GM12878 (cell line): ENCODE data around the gene CASP6. TPM values are rescaled to one million over a fixed set of nuclear protein-coding genes. Genes with fewer than 3 reads are reported as not detected.

ENCODE experiments used
- ATF3 ChIP-seq: IDR thresholded peaks from 2 replicates; pipeline ENCODE4 v1.6.1; 2011; ENCODE audit warnings: low read depth, mild to moderate bottlenecking, low read length, moderate library complexity, borderline replicate concordance; ENCODE audit errors: extremely low read depth
- BRCA1 ChIP-seq: IDR thresholded peaks from 2 replicates; pipeline ENCODE4 v1.6.1; 2011; ENCODE audit warnings: low read depth, low read length, improper control_type of control experiment
- EP300 ChIP-seq, 2 experiments: fragments of 150-350 bp in 1 of 2; IDR thresholded peaks; 2 replicates each; pipeline ENCODE4 v1.6.1; 2011 to 2012; ENCODE audit warnings: low read depth in 2 of 2, low read length in 2 of 2, borderline replicate concordance in 1 of 2, improper control_type of control experiment in 1 of 2, inconsistent platforms in 1 of 2; ENCODE audit not compliant: control insufficient read depth in 1 of 2
- MEF2B ChIP-seq: fragments of 450-650 bp; IDR thresholded peaks from 2 replicates; pipeline ENCODE4 v1.6.1; 2018; ENCODE audit warnings: mild to moderate bottlenecking, moderate library complexity; ENCODE audit not compliant: partially characterized antibody, poor library complexity, severe bottlenecking
- NBN ChIP-seq: fragments of 450-650 bp; IDR thresholded peaks from 2 replicates; pipeline ENCODE4 v1.6.1; 2016
- POLR2AphosphoS2 ChIP-seq: IDR thresholded peaks from 2 replicates; pipeline ENCODE4 v1.6.1; 2011; ENCODE audit warnings: low read depth, mild to moderate bottlenecking, low read length, improper control_type of control experiment, moderate library complexity
- SRF ChIP-seq, 2 experiments: IDR thresholded peaks; 2 replicates each; pipeline ENCODE4 v1.6.1; 2011; ENCODE audit warnings: low read depth in 2 of 2, low read length in 2 of 2, mild to moderate bottlenecking in 1 of 2, moderate library complexity in 1 of 2
- YY1 ChIP-seq: IDR thresholded peaks from 2 replicates; pipeline ENCODE4 v1.6.1; 2011; ENCODE audit warnings: low read depth, mild to moderate bottlenecking, low read length
- ZNF24 ChIP-seq: fragments of 450-650 bp; IDR thresholded peaks from 2 replicates; pipeline ENCODE4 v1.6.1; 2017; ENCODE audit warnings: antibody characterized with exemption, mild to moderate bottlenecking
- ZSCAN29 ChIP-seq: fragments of 450-650 bp; IDR thresholded peaks from 2 replicates; pipeline ENCODE4 v1.6.1; 2017; ENCODE audit warnings: mild to moderate bottlenecking, moderate library complexity
- polyA plus RNA-seq, 11 experiments: library from polyadenylated mRNA; depleted of rRNA in 4 of 11; unstranded in 6 of 11; stranded (reverse) in 5 of 11; fragments of >200 nt; fragmentation: Nextera tagmentation in 4 of 11; fragmentation: Illumina TruSeq in 1 of 11; extraction: Ambion mirVana in 4 of 11; extraction: Trizol in 1 of 11; gene quantifications; 1 replicate in 1 of 11; 2 replicates in 10 of 11; pipeline versions ENCODE4 v1.2.1 to v1.2.3, GENCODE V29; 2011 to 2016; ENCODE audit warnings: inconsistent platforms in 2 of 11, missing spikeins in 2 of 11, low read depth in 1 of 11
- total RNA-seq, 4 experiments: library from RNA; depleted of rRNA in 3 of 4; stranded (reverse); fragments of >200 nt in 3 of 4; fragmentation: Illumina TruSeq in 1 of 4; extraction: Trizol in 1 of 4; gene quantifications; 2 replicates each; pipeline versions ENCODE4 v1.2.1 to v1.2.3, GENCODE V29; 2013 to 2021
- TF ChIP-seq, protein P1 (sequence below): IDR thresholded peaks from 2 replicates; pipeline ENCODE4 v1.6.1; 2012; ENCODE audit warnings: low read depth, low read length, improper control_type of control experiment
- TF ChIP-seq, protein P2 (sequence below): IDR thresholded peaks from 2 replicates; pipeline ENCODE4 v1.6.1; 2012; ENCODE audit warnings: low read length, inconsistent platforms
- TF ChIP-seq, protein P3 (sequence below): fragments of 450-650 bp; formaldehyde crosslinking; IDR thresholded peaks from 2 replicates; pipeline ENCODE4 v1.5.0; 2022; ENCODE audit warnings: mild to moderate bottlenecking, missing genetic modification characterization

CASP6 gene
- total and polyA plus RNA-seq, 10 of the 15 experiments (the other 5 are each of a cell fraction or from before 2014, with no cell fraction given), result 20.0 to 66.8 (median 30.8) TPM

DNA sequence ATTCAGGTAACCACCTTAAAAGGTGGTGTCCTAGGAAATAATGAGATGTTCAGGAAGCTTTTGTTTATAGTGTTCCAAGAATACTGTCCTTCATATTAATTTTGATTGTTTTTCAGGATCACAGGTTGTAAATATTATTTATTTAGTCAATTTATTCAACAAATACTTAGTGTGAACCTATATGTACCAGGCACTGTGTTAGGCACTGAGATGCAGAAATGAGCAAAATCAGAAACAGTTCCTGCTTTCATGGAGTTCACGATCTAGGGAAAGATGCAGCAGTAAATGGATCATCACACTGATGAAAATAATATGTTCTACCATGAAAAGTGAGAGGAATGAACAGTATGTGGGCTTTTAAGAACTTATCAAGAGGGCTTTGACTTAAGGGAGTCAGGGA is 44.9 kb upstream of the CASP6 start (continued):
- no peak for TF ChIP-seq ATF3
- TF ChIP-seq BRCA1, result no peak
- TF ChIP-seq ZSCAN29, result no peak
- no peak for TF ChIP-seq SRF (IDR thresholded peaks at IDR 0.05; ENCODE audit: low read depth in 2 of 2, low read length in 2 of 2)
- no peak for TF ChIP-seq EP300 (IDR thresholded peaks at IDR 0.05; ENCODE audit: borderline replicate concordance in 1 of 2, control insufficient read depth in 1 of 2, low read depth in 2 of 2, low read length in 2 of 2)
- TF ChIP-seq, protein P1, sequence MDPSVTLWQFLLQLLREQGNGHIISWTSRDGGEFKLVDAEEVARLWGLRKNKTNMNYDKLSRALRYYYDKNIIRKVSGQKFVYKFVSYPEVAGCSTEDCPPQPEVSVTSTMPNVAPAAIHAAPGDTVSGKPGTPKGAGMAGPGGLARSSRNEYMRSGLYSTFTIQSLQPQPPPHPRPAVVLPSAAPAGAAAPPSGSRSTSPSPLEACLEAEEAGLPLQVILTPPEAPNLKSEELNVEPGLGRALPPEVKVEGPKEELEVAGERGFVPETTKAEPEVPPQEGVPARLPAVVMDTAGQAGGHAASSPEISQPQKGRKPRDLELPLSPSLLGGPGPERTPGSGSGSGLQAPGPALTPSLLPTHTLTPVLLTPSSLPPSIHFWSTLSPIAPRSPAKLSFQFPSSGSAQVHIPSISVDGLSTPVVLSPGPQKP, result no peak
- no peak for TF ChIP-seq ZNF24
- TF ChIP-seq NBN, result no peak
- TF ChIP-seq, protein P2, sequence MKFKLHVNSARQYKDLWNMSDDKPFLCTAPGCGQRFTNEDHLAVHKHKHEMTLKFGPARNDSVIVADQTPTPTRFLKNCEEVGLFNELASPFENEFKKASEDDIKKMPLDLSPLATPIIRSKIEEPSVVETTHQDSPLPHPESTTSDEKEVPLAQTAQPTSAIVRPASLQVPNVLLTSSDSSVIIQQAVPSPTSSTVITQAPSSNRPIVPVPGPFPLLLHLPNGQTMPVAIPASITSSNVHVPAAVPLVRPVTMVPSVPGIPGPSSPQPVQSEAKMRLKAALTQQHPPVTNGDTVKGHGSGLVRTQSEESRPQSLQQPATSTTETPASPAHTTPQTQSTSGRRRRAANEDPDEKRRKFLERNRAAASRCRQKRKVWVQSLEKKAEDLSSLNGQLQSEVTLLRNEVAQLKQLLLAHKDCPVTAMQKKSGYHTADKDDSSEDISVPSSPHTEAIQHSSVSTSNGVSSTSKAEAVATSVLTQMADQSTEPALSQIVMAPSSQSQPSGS, result no peak
- no peak for TF ChIP-seq MEF2B
- TF ChIP-seq POLR2AphosphoS2, result no peak
- TF ChIP-seq YY1, result no peak
- TF ChIP-seq, protein P3, sequence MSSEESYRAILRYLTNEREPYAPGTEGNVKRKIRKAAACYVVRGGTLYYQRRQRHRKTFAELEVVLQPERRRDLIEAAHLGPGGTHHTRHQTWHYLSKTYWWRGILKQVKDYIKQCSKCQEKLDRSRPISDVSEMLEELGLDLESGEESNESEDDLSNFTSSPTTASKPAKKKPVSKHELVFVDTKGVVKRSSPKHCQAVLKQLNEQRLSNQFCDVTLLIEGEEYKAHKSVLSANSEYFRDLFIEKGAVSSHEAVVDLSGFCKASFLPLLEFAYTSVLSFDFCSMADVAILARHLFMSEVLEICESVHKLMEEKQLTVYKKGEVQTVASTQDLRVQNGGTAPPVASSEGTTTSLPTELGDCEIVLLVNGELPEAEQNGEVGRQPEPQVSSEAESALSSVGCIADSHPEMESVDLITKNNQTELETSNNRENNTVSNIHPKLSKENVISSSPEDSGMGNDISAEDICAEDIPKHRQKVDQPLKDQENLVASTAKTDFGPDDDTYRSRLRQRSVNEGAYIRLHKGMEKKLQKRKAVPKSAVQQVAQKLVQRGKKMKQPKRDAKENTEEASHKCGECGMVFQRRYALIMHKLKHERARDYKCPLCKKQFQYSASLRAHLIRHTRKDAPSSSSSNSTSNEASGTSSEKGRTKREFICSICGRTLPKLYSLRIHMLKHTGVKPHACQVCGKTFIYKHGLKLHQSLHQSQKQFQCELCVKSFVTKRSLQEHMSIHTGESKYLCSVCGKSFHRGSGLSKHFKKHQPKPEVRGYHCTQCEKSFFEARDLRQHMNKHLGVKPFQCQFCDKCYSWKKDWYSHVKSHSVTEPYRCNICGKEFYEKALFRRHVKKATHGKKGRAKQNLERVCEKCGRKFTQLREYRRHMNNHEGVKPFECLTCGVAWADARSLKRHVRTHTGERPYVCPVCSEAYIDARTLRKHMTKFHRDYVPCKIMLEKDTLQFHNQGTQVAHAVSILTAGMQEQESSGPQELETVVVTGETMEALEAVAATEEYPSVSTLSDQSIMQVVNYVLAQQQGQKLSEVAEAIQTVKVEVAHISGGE, result no peak
